Tracheal epithelial cell (primary cell): ENCODE results near the gene TSEN34. TPM values are rescaled to one million over a fixed set of nuclear protein-coding genes. Genes with fewer than 3 reads are reported as not detected.

Experiments
- total RNA-seq: library from RNA; depleted of rRNA; stranded (reverse); fragments of >200 nt; gene quantifications from 2 replicates; pipeline ENCODE4 v1.2.1, GENCODE V29; 2014

Gene TSEN34
- total RNA-seq, result 118 and 129 TPM in 2 replicates

DNA sequence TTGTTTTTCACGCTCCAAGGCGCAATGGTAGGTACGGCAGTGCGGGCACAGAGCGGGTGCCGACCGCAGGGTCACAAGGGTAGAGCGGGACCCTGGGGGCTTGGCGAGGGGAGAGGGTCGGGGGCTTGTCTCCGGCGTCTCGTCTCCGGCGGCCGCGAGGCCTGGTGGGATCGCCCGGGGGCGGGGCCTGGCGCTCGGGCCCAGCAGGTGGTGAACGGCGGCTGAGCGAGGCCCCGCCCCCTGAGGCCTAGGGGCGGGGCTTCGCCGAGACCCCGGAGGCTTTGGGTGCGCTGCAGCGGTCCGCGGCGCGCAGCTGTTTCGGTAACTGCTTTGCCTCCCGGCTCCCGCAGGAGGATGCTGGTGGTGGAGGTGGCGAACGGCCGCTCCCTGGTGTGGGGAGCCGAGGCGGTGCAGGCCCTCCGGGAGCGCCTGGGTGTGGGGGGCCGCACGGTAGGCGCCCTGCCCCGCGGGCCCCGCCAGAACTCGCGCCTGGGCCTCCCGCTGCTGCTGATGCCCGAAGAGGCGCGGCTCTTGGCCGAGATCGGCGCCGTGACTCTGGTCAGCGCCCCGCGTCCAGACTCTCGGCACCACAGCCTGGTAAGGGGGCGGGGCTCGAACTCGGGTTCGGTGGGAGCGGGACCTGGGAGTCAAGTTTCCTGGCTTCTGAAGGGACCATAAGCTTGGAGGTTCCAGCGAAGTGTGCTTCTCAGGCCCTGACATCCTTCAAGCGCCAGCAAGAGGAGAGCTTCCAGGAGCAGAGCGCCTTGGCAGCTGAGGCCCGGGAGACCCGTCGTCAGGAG is at the start of gene TSEN34:
Gene TSEN34, plus strand, starts transcription at position 298 of the 800 bp plus-strand sequence. Its CDS starts 57 bp downstream, at position 355.

DNA sequence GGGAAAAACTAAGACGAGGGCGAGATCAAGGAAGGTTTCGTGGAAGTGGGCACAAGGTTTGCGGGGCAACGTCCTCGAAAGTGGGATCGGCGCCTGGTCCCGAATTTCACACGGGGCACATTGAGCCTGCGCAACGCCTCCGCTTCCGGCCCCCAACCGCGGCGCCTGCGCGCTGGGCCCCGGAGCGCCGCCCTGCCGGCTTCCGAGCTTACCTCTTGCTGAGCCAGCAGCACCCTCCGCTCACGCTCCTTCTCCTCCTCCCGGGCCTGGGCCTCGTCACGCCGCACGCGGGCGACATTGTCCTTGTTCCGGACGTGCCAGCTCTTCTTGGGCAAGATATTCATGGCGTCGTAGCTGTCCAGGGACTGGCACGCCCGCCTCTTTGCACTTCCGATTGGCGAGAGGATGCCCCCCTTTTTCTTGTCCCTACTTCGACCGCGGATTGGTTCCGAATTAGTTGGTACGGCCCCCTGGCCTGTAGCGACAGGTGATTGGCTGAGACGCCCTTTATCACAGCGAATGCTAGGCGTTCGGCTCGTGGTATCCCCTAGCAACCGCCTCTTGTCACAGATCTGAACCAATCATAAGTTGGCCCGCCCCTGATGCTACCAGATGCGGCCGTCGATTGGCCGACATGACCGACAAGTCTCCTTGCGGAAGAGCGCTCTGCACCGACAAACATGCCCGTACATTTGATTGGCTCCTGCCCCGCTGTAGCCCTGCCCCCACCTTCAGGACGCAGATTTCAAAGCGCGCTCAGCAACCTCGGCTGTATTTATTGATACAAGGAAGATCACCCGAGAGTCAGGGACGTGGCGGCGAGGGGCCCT is 31.5 kb upstream of the TSEN34 start, which contains the start of gene LENG1:
Gene LENG1, minus strand, starts transcription at position 370 of the 830 bp plus-strand sequence. Its CDS starts 26 bp downstream, at position 344.

DNA sequence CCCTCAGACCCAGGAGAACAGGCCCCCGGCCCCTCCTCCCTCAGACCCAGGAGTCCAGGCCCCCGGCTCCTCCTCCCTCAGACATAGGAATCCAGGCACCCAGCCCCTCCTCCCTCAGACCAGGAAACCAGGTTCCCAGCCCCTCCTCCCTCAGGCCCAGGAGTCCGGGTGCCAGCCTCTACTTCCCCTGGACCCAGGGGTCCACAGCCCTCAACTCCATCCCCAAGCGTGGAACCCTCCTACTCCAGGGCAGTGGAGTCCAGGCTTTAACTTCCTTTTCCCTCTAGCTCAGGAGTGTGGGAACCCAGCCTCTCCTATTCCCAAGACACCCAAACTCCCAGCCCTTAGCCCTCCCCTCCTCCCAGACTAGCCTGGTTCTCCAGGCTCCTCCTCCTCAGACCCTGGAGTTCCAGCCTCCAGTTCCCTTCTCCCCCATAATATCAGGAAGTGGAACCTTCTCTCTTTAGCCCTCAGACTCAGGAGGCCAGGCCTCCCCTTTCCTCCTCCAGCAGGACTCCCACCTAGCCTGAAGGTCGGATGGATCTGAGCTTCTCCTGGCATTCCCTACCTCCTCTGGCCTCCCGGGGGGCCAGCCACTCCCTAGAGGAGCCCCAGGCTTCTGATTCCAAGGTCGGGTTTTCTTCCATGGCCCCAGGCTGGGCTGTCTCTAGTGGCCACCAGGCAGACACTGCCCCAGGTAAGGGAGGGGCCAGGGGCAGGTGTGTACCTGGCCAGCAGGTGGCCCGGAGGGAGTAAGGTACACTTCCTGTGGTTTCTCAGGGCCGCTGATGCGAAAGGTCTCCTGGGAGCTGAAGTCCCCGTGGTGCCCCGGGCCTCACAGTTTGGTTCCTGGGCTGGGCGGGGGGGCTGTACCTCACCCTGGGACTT is 18.4 kb upstream of the TSEN34 start, which contains the start of gene TMC4:
Gene TMC4, minus strand, starts transcription at position 690 of the 888 bp plus-strand sequence. Its CDS starts 43 bp downstream, at position 647.

GRCh38 chr19:54189145-54189734 is 1.9 kb upstream of the TSEN34 start, which contains the start of gene MBOAT7:
Gene MBOAT7 (minus strand): TSS chr19:54189580. CDS start chr19:54188508, 1,072 bp downstream.

GRCh38 chr19:54222474-54223276 is 31.6 kb downstream of the TSEN34 start, which contains the start of gene LILRB3:
Gene LILRB3 (minus strand): TSS chr19:54223007. CDS start chr19:54222976, 31 bp downstream.

GRCh38 chr19:54242646-54243045 is 51.5 kb downstream of the TSEN34 start, which contains the start of gene LILRA6:
Gene LILRA6 (minus strand): TSS chr19:54242790.

Other genes with a start within 250 kb of the TSEN34 start
- gene CACNG8, start 228.4 kb upstream of the TSEN34 start, total RNA-seq, result not detected in 2 replicates
- gene CACNG6, start 199.7 kb upstream of the TSEN34 start, total RNA-seq, result not detected in 2 replicates
- not detected in 2 replicates for gene VSTM1, start 127.4 kb upstream of the TSEN34 start, total RNA-seq
- not detected in 2 replicates for gene TARM1, start 109.9 kb upstream of the TSEN34 start, total RNA-seq
- gene OSCAR, start 90.5 kb upstream of the TSEN34 start, total RNA-seq, result 0.72 and 1.1 TPM in 2 replicates
- 3.4 and 4.5 TPM in 2 replicates for gene NDUFA3, start 88.5 kb upstream of the TSEN34 start, total RNA-seq
- gene TFPT, start 75.7 kb upstream of the TSEN34 start, total RNA-seq, result 4.9 and 14.9 TPM in 2 replicates
- gene PRPF31, start 75.6 kb upstream of the TSEN34 start, total RNA-seq, result 40.3 and 50.6 TPM in 2 replicates
- 3.4 and 7.5 TPM in 2 replicates for gene CNOT3, start 53.5 kb upstream of the TSEN34 start, total RNA-seq
- gene LENG1, start 31.6 kb upstream of the TSEN34 start, total RNA-seq, result 5.5 and 6.7 TPM in 2 replicates
- gene TMC4, start 18.1 kb upstream of the TSEN34 start, total RNA-seq, result 32.5 and 38.2 TPM in 2 replicates
- 19.2 and 30.1 TPM in 2 replicates for gene MBOAT7, start 1.7 kb upstream of the TSEN34 start, total RNA-seq
- gene RPS9, start 9.6 kb downstream of the TSEN34 start, total RNA-seq, result 2,554 and 3,066 TPM in 2 replicates
- gene LILRB3, start 31.7 kb downstream of the TSEN34 start, total RNA-seq, result not detected in 2 replicates
- gene LILRA6, start 51.5 kb downstream of the TSEN34 start, total RNA-seq, result not detected in 2 replicates
- gene LILRB5, start 66.0 kb downstream of the TSEN34 start, total RNA-seq, result not detected in 2 replicates
- gene LILRB2, start 89.8 kb downstream of the TSEN34 start, total RNA-seq, result not detected in 2 replicates
- gene LILRA5, start 121.9 kb downstream of the TSEN34 start, total RNA-seq, result not detected in 2 replicates
- not detected in 2 replicates for gene LILRA4, start 147.9 kb downstream of the TSEN34 start, total RNA-seq
- gene LAIR1, start 173.6 kb downstream of the TSEN34 start, total RNA-seq, result under 0.01 TPM in 1 of 2 replicates, not detected in the other
- gene TTYH1, start 224.2 kb downstream of the TSEN34 start, total RNA-seq, result not detected in 2 replicates